H54 (cell line): ENCODE data around the gene CTDSPL.

Source experiments
- DNase-seq: peaks from one replicate; pipeline ENCODE4 v3.0.0; 2011; ENCODE audit warnings: low spot score, mixed read lengths; ENCODE audit not compliant: insufficient read length
- FAIRE-seq: peaks from 3 replicates; lab custom pipeline; 2011; peaks lifted over from hg19 to GRCh38; lab: Jason Lieb, UNC
- POLR2A ChIP-seq: IDR thresholded peaks from 2 replicates; pipeline ENCODE4 v1.6.1; 2011; ENCODE audit warnings: low read depth, mild to moderate bottlenecking, low read length

The CTDSPL gene

GRCh38 chr3:37907906-37908305 is 46.2 kb downstream of the CTDSPL start:
- FAIRE-seq (no peak), DNase-seq (no peak)
- no peak for TF ChIP-seq POLR2A

GRCh38 chr3:37909067-37909911 is 47.6 kb downstream of the CTDSPL start:
- no peak for FAIRE-seq
- no peak for TF ChIP-seq POLR2A
- peak; percentile 10 for DNase-seq

DNA sequence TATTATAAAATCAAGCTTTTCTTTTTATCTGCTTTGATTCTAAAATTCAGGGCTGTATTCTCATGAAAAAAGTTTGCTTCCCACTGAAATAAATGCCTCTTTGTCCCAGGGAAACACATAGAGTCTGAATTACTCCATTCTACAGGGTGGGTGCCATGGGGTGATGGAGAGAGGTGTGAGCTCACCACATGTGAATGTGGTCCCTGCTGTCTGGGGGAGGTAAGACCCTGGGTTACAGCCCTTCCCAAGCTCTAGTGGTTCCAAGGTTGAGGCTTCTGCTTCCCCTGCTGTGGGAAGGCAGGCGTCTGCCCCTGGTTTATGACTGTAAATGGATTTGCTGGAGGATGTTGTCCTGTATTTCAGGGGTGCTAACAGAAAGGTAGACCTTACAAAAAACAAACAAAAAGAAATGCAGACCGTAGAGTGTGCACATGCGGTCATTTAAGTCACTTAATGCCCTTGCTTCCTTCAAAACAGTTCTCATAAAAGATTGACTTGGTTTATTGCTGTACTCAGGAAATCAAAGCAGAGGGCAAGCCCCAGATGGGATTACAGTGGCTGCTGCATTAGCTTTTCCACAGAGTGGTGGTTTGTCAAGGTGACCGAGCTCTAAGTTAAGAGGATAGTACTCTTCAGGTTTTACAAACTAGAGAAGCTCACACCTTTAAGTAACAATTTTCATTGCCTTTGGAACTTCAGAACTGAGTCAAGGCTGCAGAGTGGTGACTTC is 49.2 kb downstream of the CTDSPL start:
- FAIRE-seq (no peak), DNase-seq (no peak)
- no peak for TF ChIP-seq POLR2A

DNA sequence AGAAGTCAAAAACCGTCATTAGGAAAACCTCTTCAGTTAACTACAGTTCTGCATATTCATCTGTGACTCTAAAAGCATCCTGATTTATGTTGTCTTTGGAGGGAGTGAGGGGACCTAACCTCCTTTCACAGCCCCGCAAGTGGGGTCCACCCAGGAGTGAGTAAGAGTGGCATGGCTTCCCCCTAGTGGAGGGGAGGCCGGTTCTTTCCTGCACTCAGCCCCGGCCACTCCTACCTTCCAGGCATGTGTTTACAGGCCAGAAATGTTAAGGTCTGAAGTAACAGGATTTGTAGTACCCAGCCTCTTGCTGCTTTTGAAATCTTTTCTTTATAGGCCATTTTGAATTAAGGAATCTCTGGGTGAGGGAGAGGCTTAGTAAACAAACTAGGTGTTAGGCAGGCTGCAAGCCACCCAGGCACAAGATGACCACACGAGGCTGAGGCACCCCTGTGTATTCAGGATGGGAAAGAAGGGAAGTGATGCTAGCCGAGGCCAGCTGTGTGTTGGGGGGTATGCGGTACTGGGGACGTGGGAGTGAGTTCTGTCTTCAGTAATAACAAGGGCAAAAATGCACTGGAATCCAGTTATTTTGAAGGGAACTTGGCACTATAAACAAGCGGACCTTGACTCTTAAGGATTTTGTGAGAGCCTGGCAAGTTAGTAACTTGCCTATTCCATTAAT is 50.5 kb downstream of the CTDSPL start:
- DNase-seq (no peak), FAIRE-seq (no peak)
- TF ChIP-seq POLR2A: no peak

GRCh38 chr3:37913522-37913921 is 51.8 kb downstream of the CTDSPL start:
- no peak for FAIRE-seq
- no peak for TF ChIP-seq POLR2A
- no peak for DNase-seq

DNA sequence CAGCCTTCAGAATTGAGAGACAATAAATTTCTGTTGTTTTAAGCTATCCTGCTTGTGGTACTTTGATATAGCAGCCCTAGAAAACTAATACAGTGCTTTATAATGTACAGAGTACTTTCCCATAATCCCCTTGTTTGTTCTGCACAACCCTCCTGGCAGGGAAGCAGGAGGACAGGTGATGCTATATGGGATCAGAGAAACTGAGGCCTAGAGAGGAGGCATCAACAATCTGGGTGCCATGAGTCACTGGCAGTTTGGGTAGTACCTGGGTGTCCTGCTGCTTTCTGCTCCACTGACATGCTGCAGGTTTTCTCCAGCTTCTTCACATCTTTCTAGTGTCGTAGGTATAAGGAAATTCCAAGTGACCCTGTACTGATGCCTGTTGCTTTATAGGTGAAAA is 55.0 kb downstream of the CTDSPL start:
- no peak for TF ChIP-seq POLR2A
- DNase-seq: no peak
- no peak for FAIRE-seq

DNA sequence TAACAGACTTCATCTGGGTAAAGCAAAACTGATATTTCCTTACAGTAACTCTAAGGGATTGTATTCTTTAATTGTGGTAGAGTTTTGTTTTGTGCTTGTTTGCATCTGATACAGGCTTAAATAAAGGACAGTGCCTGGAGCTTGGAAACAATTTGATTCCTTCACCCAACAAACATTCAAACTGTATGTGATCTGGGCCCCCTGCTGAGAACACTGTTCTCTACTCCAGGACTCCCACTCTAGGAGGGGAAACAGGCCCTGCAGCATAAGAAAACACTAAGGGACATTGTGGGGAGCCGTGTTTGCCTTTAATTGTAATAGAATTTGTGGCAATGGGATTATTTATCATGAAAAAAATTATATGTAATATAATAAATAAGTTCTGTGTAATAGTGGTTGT is 56.9 kb downstream of the CTDSPL start:
- no peak for DNase-seq

DNA sequence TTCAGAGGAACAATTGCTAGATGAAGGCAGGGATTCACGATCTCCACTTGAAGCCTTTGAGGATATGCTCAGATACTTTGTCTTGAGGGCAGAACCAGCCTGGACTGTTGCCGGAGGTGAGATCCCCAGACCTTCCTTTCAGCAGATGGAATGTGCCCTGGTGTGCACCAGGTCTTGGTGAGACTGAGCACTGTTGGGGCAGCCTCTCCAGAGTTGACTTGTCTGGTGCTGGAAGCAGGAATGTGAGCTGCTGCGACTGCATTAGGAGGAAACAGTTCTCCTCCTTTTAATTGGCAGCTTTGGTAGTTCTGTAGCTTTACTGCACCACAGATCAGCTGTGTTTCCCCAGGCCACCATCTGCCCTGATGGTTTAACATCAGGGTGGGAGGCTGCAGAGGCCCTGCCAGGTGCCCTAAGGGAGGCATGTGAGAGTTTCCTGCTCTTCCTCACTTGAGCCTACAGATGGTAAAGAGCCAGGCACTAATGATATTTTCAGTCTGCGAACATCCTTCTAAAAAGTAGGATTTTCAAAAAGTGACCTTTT is 58.5 kb downstream of the CTDSPL start:
- FAIRE-seq (no peak), DNase-seq (no peak)
- no peak for TF ChIP-seq POLR2A

More for the DNA sequence above, 56.9 kb downstream of the CTDSPL start:
- no peak for TF ChIP-seq POLR2A
- no peak for FAIRE-seq

GRCh38 chr3:37921025-37921424 is 59.3 kb downstream of the CTDSPL start:
- FAIRE-seq: no peak
- TF ChIP-seq POLR2A: no peak
- no peak for DNase-seq

DNA sequence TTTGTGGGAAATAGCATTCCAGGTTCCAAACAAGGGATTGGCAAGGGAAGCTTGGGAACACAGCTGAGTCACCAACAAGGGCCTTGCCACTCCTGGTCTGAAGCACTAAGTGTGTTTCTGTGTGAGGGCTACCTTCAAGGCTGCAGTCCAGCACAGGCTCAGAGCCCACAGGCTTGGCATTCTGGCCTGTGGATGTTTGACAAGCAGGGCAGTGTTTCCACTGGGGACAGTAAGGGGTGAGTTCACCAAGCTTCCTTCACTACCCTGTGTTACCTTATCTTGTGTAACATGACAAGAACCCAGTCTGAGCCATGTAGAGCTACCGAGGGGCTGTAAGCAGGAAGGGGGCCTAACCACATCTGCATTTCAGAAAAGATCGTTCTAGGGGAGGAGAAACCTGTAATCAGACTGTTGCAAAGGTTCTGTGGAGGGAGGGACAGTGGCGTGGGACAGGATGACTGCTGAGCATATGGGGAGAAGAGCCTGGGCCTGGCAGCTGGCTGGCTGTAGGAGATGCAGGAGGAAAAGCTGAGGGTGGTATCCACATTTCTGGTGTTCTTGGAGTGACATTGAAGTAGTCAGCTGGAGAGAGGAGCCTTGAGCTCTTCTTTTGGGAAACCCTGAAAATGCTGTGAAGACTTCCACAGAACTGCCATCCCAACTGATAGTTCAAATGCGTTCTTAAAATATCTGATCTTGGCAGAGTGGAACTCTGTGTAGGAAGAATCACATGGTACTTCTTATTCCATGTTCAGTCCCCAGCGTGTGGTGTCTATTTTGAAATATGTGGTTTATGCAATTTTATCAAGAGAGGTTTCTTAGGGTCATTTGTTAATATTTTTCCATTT is 61.3 kb downstream of the CTDSPL start:
- no peak for TF ChIP-seq POLR2A
- FAIRE-seq (peak; percentile 36), DNase-seq (peak; percentile 34)

- TF ChIP-seq POLR2A: no peak
- no peak for FAIRE-seq
- DNase-seq: no peak
These were observed 61.9 kb downstream of the CTDSPL start for GRCh38 chr3:37923569-37924040.

- FAIRE-seq: no peak
- DNase-seq: no peak
- TF ChIP-seq POLR2A: no peak
These were observed 62.8 kb downstream of the CTDSPL start for GRCh38 chr3:37924453-37924852.

DNA sequence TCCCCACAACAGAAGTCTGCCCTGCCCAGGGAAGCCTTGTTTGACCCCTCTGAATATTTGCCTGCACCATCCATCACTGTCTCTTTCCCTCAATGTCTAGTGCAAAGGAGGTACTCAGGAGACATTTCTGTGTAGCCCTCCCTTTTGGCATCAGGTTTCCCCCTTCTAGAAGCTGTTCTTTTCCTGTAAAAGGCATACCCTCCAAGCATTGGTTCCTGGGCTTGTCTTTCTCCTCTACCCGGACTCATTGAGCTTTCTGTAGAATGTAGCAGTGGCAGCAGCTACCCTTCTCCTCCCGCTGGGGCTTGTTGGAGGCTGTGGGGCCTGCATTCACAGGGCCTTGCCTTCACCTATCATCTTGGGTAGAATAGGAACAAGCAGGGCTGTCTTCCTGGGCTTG is 63.5 kb downstream of the CTDSPL start:
- no peak for FAIRE-seq
- TF ChIP-seq POLR2A: no peak
- DNase-seq: no peak
